ENCODE results near the gene SMIM20. TPM values are rescaled to one million over a fixed set of nuclear protein-coding genes. Genes with fewer than 3 reads are reported as not detected.

SMIM20 gene
- total RNA-seq, 2 experiments from 2014 or later: 44.0 to 53.8 TPM

GRCh38 chr4:25962393-25962792 is 48.4 kb downstream of the SMIM20 start:
- no peaks in the 10 kb centered on the region for H3K36me3 ChIP-seq (ENCODE audit: insufficient read depth, low read length)
- H3K79me2 ChIP-seq (ENCODE audit: insufficient read depth, low read depth, low read length): no peaks in the 10 kb centered on the region
- no peak for DNase-seq (ENCODE audit: low spot score)
- POLR2A ChIA-PET: interaction anchor here (1.0 kb wide), 1 partner anchor 10 kb away, joined by 3 read pairs; no protein-coding TSS in a partner anchor
- TF ChIP-seq EZH2phosphoT487 (IDR thresholded peaks at IDR 0.05; ENCODE audit: borderline replicate concordance, low read depth, low read length): no peak
- TF ChIP-seq, protein P1, sequence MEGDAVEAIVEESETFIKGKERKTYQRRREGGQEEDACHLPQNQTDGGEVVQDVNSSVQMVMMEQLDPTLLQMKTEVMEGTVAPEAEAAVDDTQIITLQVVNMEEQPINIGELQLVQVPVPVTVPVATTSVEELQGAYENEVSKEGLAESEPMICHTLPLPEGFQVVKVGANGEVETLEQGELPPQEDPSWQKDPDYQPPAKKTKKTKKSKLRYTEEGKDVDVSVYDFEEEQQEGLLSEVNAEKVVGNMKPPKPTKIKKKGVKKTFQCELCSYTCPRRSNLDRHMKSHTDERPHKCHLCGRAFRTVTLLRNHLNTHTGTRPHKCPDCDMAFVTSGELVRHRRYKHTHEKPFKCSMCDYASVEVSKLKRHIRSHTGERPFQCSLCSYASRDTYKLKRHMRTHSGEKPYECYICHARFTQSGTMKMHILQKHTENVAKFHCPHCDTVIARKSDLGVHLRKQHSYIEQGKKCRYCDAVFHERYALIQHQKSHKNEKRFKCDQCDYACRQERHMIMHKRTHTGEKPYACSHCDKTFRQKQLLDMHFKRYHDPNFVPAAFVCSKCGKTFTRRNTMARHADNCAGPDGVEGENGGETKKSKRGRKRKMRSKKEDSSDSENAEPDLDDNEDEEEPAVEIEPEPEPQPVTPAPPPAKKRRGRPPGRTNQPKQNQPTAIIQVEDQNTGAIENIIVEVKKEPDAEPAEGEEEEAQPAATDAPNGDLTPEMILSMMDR (conservative IDR thresholded peaks at IDR 0.05; ENCODE audit: low read length): no peak
- intact Hi-C loops (cut with micrococcal nuclease; ENCODE audit: unreplicated experiment): no loop called here
- no peak overlapping the region for H3K4me3 ChIP-seq (ENCODE audit: low read depth, low read length, poor library complexity, severe bottlenecking)
- CTCF ChIA-PET (ENCODE audit: unreplicated experiment): no interaction called here
- H3K9me3 ChIP-seq (ENCODE audit: low read length): no peaks in the 10 kb centered on the region
- H3K27ac ChIP-seq (ENCODE audit: low read depth, low read length, poor library complexity, severe bottlenecking): no peak overlapping the region
- no peak overlapping the region for H2AFZ ChIP-seq (ENCODE audit: low read length)
- H3K9me2 ChIP-seq (ENCODE audit: insufficient read depth, low read length): no peaks in the 10 kb centered on the region
- no peak overlapping the region for H3K4me2 ChIP-seq (ENCODE audit: low read length)
- no peaks in the 10 kb centered on the region for H4K20me1 ChIP-seq (ENCODE audit: insufficient read depth, low read length)
- H3K4me1 ChIP-seq (ENCODE audit: insufficient read depth, low read length, poor library complexity, severe bottlenecking): no peaks in the 10 kb centered on the region
- BruUV-seq (replicated peaks): no TSS peak

- no peak for TF ChIP-seq EZH2phosphoT487 (IDR thresholded peaks at IDR 0.05; ENCODE audit: borderline replicate concordance, low read depth, low read length)
- TF ChIP-seq, protein P1 (conservative IDR thresholded peaks at IDR 0.05; ENCODE audit: low read length): no peak
- Histone ChIP-seq H4K20me1 (ENCODE audit: insufficient read depth, low read length) (no peaks in the 10 kb centered on the region), H3K9me3 (ENCODE audit: low read length) (no peaks in the 10 kb centered on the region), H3K4me1 (ENCODE audit: insufficient read depth, low read length, poor library complexity, severe bottlenecking) (peaks cover 29% of the 10 kb centered on the region), H3K4me3 (ENCODE audit: low read depth, low read length, poor library complexity, severe bottlenecking) (no peak overlapping the region), H3K4me2 (ENCODE audit: low read length) (no peak overlapping the region), H3K27ac (ENCODE audit: low read depth, low read length, poor library complexity, severe bottlenecking) (no peak overlapping the region), H3K9me2 (ENCODE audit: insufficient read depth, low read length) (no peaks in the 10 kb centered on the region), H2AFZ (ENCODE audit: low read length) (no peak overlapping the region), H3K36me3 (ENCODE audit: insufficient read depth, low read length) (no peaks in the 10 kb centered on the region), H3K79me2 (ENCODE audit: insufficient read depth, low read depth, low read length) (no peaks in the 10 kb centered on the region)
- POLR2A ChIA-PET: no interaction called here
- CTCF ChIA-PET (ENCODE audit: unreplicated experiment): no interaction called here
- no peak for DNase-seq (ENCODE audit: low spot score)
- intact Hi-C loops (cut with micrococcal nuclease; ENCODE audit: unreplicated experiment): no loop called here
- no TSS peak for BruUV-seq (replicated peaks)
Measured at GRCh38 chr4:25965629-25966028, 51.6 kb downstream of the SMIM20 start.

GRCh38 chr4:25966171-25966570 is 52.2 kb downstream of the SMIM20 start:
- no peak for DNase-seq (ENCODE audit: low spot score)
- no peaks in the 10 kb centered on the region for H3K36me3 ChIP-seq (ENCODE audit: insufficient read depth, low read length)
- no peak overlapping the region for H3K27ac ChIP-seq (ENCODE audit: low read depth, low read length, poor library complexity, severe bottlenecking)
- no peak overlapping the region for H3K4me3 ChIP-seq (ENCODE audit: low read depth, low read length, poor library complexity, severe bottlenecking)
- H3K79me2 ChIP-seq (ENCODE audit: insufficient read depth, low read depth, low read length): no peaks in the 10 kb centered on the region
- peaks cover 29% of the 10 kb centered on the region for H3K4me1 ChIP-seq (ENCODE audit: insufficient read depth, low read length, poor library complexity, severe bottlenecking)
- no peaks in the 10 kb centered on the region for H3K9me3 ChIP-seq (ENCODE audit: low read length)
- BruUV-seq (replicated peaks): no TSS peak
- POLR2A ChIA-PET: no interaction called here
- H2AFZ ChIP-seq (ENCODE audit: low read length): no peak overlapping the region
- intact Hi-C loops (cut with micrococcal nuclease; ENCODE audit: unreplicated experiment): no loop called here
- CTCF ChIA-PET (ENCODE audit: unreplicated experiment): no interaction called here
- H4K20me1 ChIP-seq (ENCODE audit: insufficient read depth, low read length): no peaks in the 10 kb centered on the region
- TF ChIP-seq EZH2phosphoT487 (IDR thresholded peaks at IDR 0.05; ENCODE audit: borderline replicate concordance, low read depth, low read length): no peak
- TF ChIP-seq, protein P1 (conservative IDR thresholded peaks at IDR 0.05; ENCODE audit: low read length): no peak
- H3K4me2 ChIP-seq (ENCODE audit: low read length): no peak overlapping the region
- no peaks in the 10 kb centered on the region for H3K9me2 ChIP-seq (ENCODE audit: insufficient read depth, low read length)
